ENCODE results near the gene CCL15.

CCL15 gene

DNA sequence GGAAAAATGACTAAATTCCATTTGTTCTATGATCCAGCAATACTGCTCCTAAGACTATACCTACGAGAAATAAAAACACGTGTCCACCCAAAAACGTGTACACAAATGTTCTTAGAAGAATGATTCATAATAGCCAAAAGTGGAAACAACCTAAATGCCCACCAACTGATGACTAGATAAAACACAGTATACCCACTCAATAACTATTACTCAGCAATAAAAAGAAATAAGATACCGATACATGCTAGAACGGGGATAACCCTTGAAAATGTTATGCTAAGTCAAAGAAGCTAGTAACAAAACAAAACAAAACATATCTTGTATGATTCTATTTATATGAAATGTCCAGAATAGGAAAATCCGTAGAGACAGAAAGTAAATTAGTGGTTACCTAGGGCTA is 37.7 kb downstream of the CCL15 start:
- no peak overlapping the region for H3K4me3 ChIP-seq (ENCODE audit: low read length)
- no peak for DNase-seq (ENCODE audit: low read depth)
- TF ChIP-seq CTCF (IDR thresholded peaks at IDR 0.05; ENCODE audit: insufficient read depth, low read depth, low read length, missing control alignments): no peak

DNA sequence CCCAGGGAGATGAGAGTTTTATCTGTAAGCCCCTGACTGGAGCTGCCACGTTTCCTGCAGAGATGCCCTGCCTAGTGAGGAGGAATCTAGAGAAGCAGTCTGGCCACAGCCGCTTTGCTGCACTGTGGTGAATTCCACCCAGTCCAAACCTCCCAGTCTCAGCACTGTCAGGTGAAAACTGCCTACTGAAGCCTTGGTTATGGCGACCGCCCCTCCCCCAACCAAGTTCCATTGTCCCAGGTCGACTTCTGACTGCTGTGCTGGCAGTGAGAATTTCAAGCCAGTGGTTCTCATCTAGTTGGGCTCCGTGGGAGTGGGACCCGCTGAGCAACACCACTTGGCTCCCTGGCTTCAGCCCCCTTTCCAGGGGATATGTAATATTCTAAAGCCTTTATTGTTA is 47.6 kb downstream of the CCL15 start:
- H3K4me3 ChIP-seq (ENCODE audit: low read length): no peak overlapping the region
- TF ChIP-seq CTCF (IDR thresholded peaks at IDR 0.05; ENCODE audit: insufficient read depth, low read depth, low read length, missing control alignments): no peak
- DNase-seq (ENCODE audit: low read depth): no peak

- TF ChIP-seq CTCF (IDR thresholded peaks at IDR 0.05; ENCODE audit: insufficient read depth, low read depth, low read length, missing control alignments): no peak
- no peak for DNase-seq (ENCODE audit: low read depth)
- no peak overlapping the region for H3K4me3 ChIP-seq (ENCODE audit: low read length)
These were observed 52.0 kb downstream of the CCL15 start for GRCh38 chr17:35949401-35949800.

- TF ChIP-seq CTCF (IDR thresholded peaks at IDR 0.05; ENCODE audit: insufficient read depth, low read depth, low read length, missing control alignments): no peak
- DNase-seq (ENCODE audit: low read depth): no peak
- no peak overlapping the region for H3K4me3 ChIP-seq (ENCODE audit: low read length)
These were observed 53.3 kb downstream of the CCL15 start for GRCh38 chr17:35948092-35948491.

Measured in epithelial cell of esophagus (primary cell).